EH (cell line): ENCODE results near the gene IFNK.
A peak's percentile ranks its signal among the peaks of the same experiment; 100 is the strongest.

Experiments used
- DNase-seq: peaks from one replicate; pipeline ENCODE4 v3.0.0-alpha.2; 2015; ENCODE audit warnings: low read depth

The IFNK gene

GRCh38 chr9:27511771-27512170, 12.3 kb upstream of the IFNK start:
- DNase-seq, result no peak

- DNase-seq, result no peak
Observed at GRCh38 chr9:27514551-27514950, 9.5 kb upstream of the IFNK start.

DNA sequence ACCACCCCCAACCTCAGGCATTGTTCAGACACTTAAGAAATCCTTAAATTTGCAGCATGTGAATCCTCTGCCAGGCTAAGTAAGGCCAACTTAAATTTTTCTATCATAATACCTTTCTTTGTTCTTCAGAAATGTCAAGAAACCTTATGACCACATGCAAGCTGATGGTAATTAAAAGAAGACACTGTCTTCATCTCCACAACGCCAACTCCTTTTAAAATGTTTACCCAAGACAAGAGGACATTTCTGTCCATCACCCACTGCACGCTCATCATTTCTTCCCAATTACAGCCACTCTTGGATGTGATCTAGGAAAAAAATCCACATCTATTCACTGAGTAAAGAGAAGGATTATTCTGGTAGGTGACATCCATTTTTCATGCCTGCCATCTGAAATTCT, 6.1 kb upstream of the IFNK start:
- DNase-seq, result no peak

DNA sequence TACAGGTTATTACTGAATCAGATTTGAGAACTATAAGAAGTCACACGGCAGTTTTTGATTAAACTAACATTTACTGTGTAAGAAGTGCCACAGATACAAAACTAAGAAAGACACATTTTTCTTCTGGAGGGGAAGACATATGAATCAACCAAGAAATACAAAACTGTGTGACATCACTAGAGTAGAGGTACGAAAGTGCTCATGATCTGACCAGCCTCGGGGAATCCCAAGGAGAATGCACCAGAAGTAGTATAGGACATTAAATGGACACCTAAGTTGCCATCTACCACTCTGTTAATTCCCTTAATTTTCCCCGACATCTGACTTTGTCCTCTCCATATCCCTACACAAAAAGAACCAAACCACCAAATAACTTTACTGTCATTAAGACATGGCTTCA, 5.3 kb upstream of the IFNK start:
- DNase-seq, result no peak

DNA sequence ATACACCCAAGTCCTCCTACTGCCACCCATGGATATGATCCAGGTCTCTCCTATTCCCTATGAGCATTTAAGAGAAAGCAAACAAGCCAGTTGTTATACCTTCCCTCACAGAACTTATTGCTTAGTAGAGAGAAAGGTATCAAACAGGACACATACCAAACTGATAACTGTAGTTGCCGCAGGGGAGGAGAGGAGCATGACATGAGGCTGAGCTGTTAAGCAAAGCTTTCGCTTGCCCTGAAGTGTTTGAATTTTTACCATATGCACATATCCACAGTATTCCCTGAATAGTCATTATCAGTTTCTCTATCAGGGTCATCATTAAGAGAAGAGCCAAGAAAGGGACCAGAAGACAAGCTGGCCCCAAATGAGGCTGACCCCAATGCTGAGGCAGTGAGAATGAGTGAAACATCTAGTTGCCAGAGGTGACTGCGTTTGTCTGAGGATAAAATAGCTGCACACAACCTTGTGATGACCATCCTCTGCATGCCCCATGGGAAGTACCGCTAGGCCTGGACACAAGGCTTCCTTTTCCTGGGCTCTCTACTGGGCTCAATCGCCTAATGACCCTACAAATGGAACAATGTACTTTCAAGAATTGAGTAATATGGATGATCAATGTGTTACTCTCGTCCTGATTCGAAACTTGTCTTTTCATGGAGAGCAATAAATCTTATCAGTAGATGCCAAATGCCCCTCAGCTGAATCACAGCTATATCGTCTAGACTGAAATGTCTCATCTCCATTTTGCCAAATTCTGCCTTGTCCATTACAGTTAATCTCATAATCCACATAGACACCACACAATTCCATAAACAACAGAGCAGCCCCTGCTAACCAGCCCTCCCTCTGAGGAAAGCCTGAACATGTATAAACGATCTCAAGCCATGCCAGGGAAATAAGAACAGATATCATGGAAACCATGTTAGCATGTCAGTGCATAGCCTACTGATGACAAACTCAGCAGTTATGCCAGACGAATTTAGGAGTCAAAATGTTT, 4.3 kb upstream of the IFNK start:
- DNase-seq, result peak; percentile 22

DNA sequence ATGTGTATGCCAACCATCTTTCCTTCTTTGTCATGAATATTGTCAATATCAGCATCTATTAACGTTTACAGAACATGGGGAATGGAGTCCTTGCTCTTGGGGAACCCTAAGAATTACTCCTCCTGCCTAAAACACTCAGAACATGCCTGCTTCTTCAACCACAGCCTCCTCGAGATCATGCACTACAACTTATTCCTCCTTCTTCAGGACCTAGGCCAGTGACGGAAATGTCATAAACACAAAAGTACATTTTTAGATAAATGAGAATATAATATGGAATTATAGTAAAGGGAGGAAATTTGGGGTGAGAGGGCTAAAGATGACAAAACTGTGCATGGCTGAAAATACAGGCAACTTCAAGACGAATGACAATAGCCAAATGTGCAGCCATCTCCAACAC, 3.1 kb upstream of the IFNK start:
- no peak for DNase-seq

- no peak for DNase-seq
Observed at GRCh38 chr9:27523141-27523540, 949 bp upstream of the IFNK start.

DNA sequence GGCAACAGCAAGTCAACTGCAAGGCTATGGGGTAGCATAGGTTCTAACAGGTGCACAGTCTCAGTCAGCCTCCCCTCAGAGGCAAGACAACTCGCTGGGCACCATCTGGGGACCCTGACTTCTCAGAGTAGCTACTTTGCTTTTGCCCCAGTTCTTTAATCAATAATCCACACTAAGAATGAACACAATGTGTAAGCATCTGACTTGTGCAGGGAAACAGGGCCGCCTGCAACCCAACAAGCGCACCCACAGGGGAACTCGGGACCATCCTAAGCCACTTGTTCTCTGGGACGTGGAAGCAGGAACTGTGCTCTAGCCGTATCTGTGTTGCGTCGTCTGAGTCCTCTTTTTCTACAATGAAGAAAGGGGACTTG, 3.6 kb downstream of the IFNK start:
- no peak for DNase-seq

DNA sequence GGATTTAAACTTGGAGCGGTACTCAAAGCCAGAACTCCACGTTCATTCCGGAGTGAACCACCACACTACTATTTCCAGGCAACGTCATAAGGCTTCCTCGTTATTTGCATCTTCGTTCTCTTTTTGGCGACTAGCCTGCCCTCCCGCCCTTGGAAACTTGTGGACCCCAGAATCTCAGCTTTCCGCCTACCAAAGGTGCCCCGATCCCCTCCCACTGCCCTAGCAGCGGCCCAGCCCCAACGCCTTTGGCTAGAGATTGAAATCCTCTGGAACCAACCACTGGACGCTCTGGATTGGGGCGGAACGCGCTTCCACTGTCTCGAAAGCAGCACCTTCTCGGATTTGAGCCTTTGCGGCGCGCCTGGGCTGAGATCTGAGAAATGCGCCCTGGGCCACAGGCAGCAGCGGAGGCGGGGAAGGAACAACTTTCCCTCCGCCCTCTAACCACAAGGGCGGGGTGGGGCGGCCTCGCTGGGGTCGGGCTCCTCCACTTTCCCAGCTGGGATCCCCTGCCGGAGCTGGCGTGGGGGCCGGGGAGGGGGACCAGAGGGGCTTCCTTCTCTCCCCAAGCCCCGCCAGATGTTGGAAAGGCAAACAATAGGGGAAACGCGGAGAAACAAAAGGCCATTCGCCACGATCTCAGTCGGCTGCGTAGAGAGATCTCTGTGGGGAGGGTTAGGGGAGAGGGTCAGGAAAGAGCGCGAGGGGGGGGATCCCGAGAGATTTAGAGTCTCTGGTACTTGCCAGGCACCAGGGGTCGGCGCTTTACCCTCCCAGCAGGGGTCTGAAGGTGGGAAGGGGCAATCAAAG, 4.2 kb downstream of the IFNK start:
- peak; percentile 29 for DNase-seq

DNA sequence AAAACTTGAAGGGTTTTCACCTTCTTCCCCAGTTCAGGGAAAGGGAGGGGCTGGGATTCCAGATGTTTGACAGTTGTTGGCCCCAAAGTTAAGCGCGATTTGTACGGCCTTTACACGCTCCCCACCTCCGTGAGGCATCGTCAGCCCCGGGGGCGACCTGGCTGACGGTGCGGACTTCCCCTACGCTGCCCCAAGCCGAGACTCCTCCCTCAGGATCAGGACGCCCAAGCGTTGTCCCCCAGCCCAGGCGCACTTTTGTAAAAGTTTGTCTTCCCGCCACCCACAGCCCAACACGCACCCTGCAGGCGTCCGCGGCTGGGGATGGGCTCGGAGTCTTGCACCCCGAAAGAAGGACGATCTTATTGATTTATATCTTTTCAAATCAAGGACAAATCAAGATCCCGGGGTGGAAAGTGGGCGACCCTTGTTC, 4.8 kb downstream of the IFNK start:
- peak; percentile 5 for DNase-seq

- DNase-seq, result peak; percentile 66
Observed at GRCh38 chr9:27529316-27530278, 5.5 kb downstream of the IFNK start, which contains the start of gene MOB3B. TSS of gene MOB3B (minus strand) at chr9:27529814. CDS start at chr9:27455550, 74,264 bp downstream.

DNA sequence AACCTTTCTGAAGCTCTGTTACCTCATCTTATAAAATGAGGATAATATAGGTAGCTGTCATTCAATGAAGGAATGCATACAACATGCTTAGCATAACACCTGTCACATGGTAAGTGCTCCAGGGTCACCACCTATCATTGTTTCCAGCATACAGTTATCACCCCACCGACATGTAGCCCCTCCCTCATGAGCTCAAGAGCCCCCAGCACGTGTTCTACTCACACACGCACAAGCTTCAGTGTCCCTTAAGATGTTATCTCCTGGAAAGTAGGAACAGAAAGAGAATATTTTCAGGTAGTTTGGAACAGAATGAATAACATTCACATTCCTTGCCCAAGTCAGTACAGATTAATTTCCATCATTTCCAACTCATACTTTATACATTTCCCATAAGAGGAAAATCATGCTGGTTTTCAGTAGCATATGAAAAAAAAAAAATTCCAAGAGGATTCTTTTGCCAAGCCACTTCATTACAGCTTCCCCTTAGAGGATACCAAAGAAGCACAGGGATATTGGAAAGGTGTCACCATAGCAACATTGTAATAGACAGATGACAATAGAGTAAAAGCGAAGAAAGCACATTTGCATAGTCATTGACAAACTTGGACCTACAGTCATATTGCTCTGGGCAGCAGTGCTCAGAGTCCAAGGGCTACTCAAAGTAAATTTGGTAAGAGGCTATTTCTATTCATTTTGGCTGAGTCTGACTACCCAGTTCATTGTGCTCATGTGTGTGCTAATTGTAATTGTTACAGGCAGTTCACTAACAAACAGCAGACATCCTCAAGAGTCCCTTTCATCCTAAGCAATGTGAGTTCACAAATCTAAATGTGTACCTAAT, 7.0 kb downstream of the IFNK start:
- DNase-seq, result no peak

DNA sequence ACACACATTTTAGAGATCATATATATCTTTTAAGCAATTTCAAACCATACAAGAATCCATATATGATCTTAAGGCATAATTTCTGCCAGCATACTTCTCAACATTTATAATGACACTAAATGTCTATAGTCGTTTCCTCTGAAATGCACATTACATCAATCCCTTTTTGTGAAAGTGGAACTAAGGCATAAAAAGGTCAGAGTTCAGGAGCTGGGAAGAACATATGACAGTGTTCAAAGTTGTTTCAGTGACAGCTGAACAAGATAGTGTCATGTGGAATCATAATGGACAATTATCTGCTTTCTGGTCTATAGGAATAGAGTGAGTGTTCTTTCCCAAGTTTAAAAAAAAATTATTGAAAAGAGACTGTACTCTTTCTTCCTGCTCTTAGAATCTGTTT, 8.0 kb downstream of the IFNK start:
- DNase-seq, result no peak

- DNase-seq, result no peak
Observed at GRCh38 chr9:27533311-27533710, 9.2 kb downstream of the IFNK start.

DNA sequence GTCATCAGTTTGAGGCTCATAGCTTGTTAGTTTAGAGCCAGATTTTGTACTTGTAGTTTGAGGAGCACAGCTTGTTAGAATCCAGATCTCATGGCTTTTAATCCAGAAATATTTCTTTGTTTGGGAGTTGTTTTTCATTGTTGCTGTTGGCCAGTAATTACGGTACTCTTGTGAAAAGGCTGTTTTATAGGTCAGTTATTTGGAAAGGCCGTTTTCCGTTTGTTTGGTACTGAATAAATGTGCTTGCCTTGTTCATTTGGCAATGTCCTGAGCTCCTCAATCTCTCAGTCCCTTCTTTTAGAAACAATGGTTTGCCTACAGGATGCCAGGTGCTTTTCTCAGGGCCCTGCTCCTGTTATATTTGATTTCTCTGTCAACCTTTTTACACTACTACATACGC, 10.0 kb downstream of the IFNK start:
- no peak for DNase-seq

- no peak for DNase-seq
Observed at GRCh38 chr9:27534658-27535209, 10.6 kb downstream of the IFNK start.

GRCh38 chr9:27535701-27536118, 11.6 kb downstream of the IFNK start:
- DNase-seq, result no peak

DNA sequence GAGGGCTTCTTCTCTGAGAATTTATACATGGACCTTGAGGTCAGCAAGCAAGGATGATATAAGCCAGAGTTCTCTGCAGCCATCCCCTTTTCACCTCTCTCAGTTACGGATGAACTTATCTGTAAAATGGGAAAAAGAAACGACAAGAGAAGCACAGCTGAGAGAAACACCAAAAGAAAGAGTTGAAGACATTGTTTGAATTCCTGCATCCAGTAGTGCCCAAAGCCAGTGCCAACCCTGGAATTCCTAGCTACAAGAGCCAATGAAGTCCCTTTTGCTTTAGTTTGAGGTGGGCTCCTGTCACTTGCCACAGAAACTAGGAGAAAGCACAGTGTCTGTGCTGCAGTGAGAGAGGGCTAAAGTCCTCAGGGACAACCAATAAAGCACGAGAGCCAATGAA, 12.1 kb downstream of the IFNK start:
- DNase-seq, result no peak

DNA sequence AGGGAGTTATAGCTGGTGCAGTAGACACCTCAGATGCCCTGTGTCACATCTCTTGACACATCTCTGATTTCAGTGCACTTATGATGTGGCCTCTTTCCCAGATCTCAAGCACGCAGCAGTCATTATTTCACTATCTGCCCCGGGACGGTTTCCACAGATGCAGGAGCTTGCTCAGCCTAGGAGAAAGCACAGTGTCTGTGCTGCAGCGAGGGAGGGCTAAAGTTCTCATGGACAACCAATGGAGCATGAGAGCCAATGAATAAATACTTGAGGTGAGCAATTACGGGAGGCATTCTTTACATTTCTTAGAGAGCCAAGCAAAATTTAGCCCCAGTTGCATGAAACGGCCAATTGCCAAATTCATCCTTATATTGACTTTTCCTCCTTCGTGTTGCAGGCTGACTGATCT, 12.9 kb downstream of the IFNK start:
- no peak for DNase-seq

DNA sequence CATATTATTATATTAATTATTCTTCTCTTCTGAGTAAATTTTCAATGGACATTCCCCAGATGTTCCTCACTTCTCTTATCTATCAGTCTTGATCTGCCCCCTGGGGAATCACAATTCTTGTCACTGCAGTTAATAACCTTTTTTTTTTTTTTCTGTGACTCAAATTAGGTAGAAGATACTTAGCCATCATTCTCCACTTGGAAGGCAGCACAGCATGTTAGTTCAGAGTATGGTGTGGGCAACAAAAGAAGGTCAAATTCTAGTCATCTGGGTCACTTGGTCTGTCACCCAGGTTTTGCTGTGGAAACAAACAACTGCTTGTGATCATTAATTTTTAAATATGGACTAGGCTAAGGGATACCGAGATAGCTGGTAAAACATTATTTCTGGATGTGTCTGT, 13.7 kb downstream of the IFNK start:
- DNase-seq, result no peak

DNA sequence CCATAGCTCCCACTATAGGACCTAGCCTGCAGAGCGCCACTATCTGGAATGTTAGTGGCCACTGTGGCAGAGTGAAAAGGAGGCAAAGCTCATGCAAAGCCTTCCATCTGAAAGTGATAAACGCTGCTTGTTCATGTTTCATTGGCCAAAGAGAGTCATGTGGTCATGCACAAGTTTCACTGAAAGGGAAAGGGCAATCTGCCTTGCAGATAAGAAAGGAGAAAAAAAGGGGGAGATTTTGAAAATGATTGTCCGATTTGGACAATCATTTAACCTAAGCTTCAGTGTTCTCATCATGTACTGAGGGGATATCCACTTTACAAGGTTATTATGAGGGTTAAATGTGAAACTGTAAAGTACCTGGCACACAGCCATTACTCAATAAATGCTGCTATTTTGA, 14.6 kb downstream of the IFNK start:
- DNase-seq, result no peak
